GM21576 (cell line): ENCODE data around the gene GATB.

Experiments used
- ATAC-seq: cut with Tn5 transposase; IDR thresholded peaks from one replicate; pipeline ENCODE4 v1.9.1; 2021; ENCODE audit warnings: mild to moderate bottlenecking, moderate library complexity; ENCODE audit not compliant: unreplicated experiment

GATB gene

GRCh38 chr4:151656058-151656457 lies 104.7 kb downstream of the GATB start:
- no peak for ATAC-seq

- ATAC-seq = no peak
Observed at GRCh38 chr4:151653548-151653918, 107.3 kb downstream of the GATB start.

- no peak for ATAC-seq
Observed at GRCh38 chr4:151652841-151653547, 107.8 kb downstream of the GATB start.

DNA sequence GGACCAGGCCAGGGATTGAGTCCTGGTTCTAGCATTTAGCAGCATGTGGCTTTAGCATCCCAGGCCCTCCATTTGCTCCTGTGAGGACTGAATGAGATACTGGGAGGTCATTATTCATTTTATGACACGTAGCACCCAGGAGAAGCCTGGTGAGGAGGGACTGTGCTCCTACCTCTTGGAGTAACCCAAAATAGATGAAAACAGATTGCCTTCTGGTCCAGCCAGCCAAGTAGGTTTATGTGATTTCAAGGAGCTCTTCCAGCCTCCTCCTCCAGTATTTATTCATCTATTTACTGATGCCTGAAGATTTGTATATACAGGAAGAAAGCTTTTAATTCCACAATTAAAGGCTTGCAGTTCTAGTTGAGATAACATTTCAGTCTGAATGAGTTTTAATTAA lies 109.3 kb downstream of the GATB start:
- no peak for ATAC-seq

GRCh38 chr4:151649479-151649878 lies 111.3 kb downstream of the GATB start:
- ATAC-seq = no peak

DNA sequence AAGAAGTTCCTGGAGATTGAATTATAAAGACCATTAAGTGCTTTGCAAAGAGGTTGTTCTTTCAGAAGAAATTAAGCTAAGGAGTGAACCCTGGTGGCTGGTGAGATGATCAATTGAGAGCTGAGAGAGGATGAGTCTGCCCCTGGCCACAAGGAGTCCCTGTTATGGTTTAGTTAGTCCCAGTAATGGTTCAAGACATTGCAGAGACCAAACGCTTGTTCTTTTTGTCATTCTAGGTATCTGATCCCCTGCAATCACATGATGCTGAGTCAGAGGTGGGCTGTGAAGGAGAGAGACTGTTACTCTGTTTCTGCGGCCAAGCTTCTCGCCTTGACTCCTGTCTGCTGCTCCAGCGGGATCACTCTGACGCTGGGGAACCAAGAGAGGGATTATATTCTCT lies 114.5 kb downstream of the GATB start:
- ATAC-seq = no peak

DNA sequence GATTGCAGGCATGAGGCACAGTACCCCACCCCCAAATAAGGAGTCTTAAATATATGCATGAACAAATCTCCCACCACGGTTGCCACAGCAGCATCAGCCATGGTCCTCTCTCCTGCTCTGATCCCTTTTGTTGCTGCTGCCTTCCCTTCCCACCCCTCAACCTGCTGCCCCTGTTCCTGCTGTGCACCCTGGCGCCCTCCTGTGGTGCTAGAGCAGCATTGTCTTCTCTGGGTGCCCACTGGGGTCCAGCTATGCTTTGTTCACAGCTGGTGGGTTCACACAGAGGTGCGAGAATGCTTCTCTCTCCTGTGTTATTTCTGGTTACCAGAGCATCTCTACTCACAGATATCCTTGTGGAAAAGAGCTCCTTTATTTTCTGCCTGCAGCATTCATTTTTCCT lies 116.2 kb downstream of the GATB start:
- no peak for ATAC-seq

- ATAC-seq = no peak
Observed at GRCh38 chr4:151643564-151643963, 117.2 kb downstream of the GATB start.

DNA sequence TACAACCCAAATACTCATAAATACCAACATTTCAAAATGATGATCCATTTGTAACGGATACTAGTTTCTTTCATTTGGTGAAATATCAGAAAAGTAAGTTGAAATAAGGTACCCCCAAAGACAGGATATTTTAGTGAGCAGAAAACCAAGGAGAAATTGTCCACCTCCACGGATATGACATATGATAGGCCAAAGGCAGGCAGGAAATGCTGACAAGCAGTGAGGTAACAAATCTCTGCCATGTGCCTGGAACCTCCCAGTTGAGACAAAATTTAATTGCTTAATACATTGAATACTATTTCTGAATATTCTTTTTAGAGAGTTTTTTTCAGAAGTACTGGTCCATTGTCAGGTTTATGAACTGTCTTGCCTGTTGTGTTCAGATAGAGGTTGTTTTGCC lies 118.8 kb downstream of the GATB start:
- no peak for ATAC-seq

DNA sequence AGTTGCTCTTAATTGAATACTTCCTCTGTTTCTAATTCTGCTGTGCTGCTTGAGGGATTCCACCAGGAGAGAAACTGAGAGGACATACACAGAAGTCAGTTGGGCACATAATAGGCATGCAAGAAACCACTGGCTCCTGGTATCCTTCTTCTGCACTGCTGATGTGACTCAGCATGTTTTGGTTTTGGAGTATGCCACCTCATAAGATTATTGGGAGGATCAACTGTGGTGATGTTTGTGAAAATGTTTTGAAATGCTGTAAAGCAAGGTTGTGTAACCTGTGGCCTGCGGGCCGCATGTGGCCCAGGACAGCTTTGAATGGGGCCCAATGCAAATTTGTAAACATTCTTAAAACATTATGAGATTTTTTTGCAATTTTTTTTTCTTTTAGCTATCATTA lies 119.6 kb downstream of the GATB start:
- ATAC-seq = no peak

DNA sequence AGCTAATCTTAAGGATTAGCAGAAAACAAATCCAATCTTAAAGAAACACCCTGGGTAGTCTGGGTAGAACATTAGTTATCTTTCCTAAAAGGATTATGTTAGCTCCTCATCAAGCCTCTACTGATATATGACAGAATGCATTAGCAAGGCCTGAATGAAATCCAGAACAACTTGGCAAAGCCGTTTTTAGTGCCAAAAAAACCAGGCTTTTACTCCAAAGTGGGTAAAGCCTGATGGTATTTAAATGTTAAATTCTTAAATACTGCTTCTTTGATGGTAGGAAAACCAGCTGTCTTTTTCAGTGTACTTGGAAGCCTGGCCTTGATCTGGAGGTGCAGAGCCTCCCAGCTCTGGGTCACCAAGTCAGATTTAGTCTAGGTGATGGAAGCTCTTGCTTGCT lies 120.4 kb downstream of the GATB start:
- no peak for ATAC-seq

DNA sequence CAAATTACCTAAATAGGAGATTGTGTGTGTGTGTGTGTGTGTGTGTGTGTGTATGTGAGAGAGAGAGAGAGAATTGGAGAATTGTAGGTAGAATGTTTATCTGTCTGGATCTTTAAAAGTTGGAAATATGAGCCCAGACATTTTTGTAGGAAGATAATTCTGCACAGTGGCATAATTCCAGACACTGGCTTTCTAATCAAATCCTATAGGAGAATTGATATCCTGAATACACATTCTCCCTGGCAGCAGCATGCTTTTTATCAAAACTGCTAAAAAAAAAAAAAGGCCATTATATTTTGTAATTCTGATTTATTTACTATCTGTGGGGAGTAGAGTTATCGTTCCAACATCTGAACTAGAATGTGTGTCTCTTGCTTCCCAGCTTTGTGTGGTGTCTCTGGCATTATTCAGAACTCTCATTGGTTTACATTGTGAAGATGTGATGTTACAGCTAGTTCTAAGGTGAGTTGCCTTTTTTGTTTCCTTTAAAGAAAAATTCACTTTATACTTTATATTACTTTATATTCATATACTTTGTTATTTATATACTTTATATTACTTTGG lies 122.4 kb downstream of the GATB start:
- no peak for ATAC-seq

GRCh38 chr4:151631349-151631748 lies 129.5 kb downstream of the GATB start:
- no peak for ATAC-seq

DNA sequence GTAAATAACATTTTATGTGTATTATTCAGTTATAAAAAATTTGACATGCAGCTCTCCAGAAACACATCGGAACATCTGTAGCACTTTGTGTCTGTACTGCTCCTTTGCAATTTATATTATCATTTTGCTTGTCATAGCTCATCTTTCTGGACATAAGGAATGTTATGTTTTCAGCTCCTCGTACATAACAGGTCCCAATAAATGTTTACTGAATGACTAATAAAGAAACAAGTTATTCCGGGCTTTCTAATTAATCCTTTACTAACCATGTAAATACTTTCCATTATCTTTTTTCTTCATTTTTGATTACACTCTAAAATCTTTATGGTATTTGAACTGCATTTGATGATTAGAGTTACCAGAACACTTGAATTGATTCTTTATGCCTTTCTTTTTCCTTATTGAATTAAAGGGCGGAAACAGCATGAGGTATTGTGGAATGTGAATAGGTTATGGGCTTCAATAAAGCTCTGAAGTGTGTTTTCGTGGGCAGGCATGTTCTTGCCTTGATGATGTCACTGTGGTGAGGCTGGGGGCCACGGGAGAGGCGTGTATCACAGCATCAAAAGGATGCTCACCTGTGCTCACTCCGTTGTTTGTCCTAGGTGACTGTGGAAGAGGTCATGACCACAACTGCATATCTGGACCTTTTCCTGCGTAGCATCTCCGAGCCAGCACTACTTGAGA lies 131.6 kb downstream of the GATB start:
- no peak for ATAC-seq

GRCh38 chr4:151628001-151628608 lies 132.7 kb downstream of the GATB start:
- no peak for ATAC-seq

- ATAC-seq = no peak
Observed at GRCh38 chr4:151627491-151627890, 133.3 kb downstream of the GATB start.

DNA sequence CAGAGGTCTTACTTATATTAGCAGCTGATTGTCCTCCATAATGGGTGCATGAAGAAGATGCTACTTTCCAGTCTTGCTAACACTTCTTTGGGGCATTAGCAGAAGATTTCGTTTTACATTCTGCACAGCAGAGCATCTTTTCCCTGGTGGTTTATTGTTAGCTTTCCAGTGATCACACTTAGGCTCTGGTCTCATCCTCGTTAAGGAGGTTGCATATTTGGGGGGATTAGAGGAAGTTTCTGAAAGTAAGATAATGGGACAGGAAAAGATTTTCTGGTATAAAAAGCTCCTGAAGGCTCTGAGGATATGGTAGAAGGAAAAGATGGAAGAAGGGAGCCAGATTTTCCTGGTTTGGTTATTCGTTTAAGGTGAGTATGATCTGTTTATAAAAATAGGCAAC lies 134.1 kb downstream of the GATB start:
- no peak for ATAC-seq

DNA sequence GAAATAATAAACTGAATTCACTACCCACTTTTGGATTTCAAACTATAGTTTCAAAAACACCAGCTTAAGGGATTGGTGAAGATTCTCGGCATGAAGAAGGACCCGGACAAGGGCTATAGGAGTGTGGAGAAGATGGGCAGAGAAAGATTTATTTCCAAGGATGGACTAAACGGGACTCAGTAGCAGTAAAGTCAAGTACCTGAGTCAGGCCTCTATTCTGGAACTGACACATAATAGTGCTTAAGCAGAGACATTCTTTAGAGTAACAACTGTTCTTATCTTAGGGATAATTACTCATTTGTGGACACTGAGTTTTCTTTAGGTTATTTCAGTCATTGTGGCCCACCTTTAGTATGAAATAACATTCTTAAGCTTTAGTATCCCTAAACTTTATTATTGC lies 134.6 kb downstream of the GATB start:
- no peak for ATAC-seq

GRCh38 chr4:151624626-151625565 lies 135.9 kb downstream of the GATB start:
- ATAC-seq = no peak
